H9 (cell line): ENCODE measurements around the gene TGFA. TPM values are rescaled to one million over a fixed set of nuclear protein-coding genes. Genes with fewer than 3 reads are reported as not detected.

ENCODE experiments used
- DNase-seq: peaks from one replicate; pipeline ENCODE4 v3.0.0-alpha.2; 2017
- H2AFZ ChIP-seq: one replicate; pipeline ENCODE4 v1.6.1; 2013; ENCODE audit warnings: mild to moderate bottlenecking, low read length, control low read depth, moderate library complexity
- H2AK5ac ChIP-seq: 2 replicates; pipeline ENCODE4 v1.6.1; 2013; ENCODE audit warnings: low read length, control low read depth, mixed read lengths; ENCODE audit not compliant: insufficient read length
- H2BK120ac ChIP-seq: one replicate; pipeline ENCODE4 v1.6.1; 2013; ENCODE audit warnings: low read depth, mild to moderate bottlenecking, low read length, control low read depth, inconsistent platforms; ENCODE audit not compliant: poor library complexity, severe bottlenecking
- H2BK12ac ChIP-seq: 2 replicates; pipeline ENCODE4 v1.6.1; 2013; ENCODE audit warnings: low read length, control low read depth, mixed read lengths, low read depth; ENCODE audit not compliant: insufficient read length
- H2BK15ac ChIP-seq: 2 replicates; pipeline ENCODE4 v1.6.1; 2013; ENCODE audit warnings: low read depth, low read length, control low read depth
- H2BK20ac ChIP-seq: one replicate; pipeline ENCODE4 v1.6.1; 2013; ENCODE audit warnings: low read depth, mild to moderate bottlenecking, low read length, control low read depth, inconsistent platforms; ENCODE audit not compliant: poor library complexity, severe bottlenecking
- H2BK5ac ChIP-seq: 2 replicates; pipeline ENCODE4 v1.6.1; 2013; ENCODE audit warnings: low read length, control low read depth, mixed read lengths; ENCODE audit not compliant: insufficient read length
- H3K14ac ChIP-seq: 2 replicates; pipeline ENCODE4 v1.6.1; 2013; ENCODE audit warnings: low read length, control low read depth; ENCODE audit not compliant: insufficient read depth
- H3K18ac ChIP-seq: 2 replicates; pipeline ENCODE4 v1.6.1; 2013; ENCODE audit warnings: low read depth, mild to moderate bottlenecking, mixed read lengths, low read length, control low read depth; ENCODE audit not compliant: insufficient read length
- H3K23ac ChIP-seq: 2 replicates; pipeline ENCODE4 v1.6.1; 2013; ENCODE audit warnings: low read length, control low read depth, mixed read lengths, low read depth; ENCODE audit not compliant: insufficient read length
- H3K23me2 ChIP-seq: 2 replicates; pipeline ENCODE4 v1.6.1; 2013; ENCODE audit warnings: low read depth, mild to moderate bottlenecking, mixed read lengths, low read length, control low read depth; ENCODE audit not compliant: insufficient read length, poor library complexity, severe bottlenecking
- H3K27ac ChIP-seq: 2 replicates; pipeline ENCODE4 v1.5.1; 2013; ENCODE audit warnings: low read length, control low read depth, mixed read lengths, low read depth; ENCODE audit not compliant: insufficient read length
- H3K27me3 ChIP-seq: 2 replicates; pipeline ENCODE4 v1.6.1; 2013; ENCODE audit warnings: low read length, control low read depth, inconsistent platforms; ENCODE audit not compliant: insufficient read depth
- H3K4ac ChIP-seq: 2 replicates; pipeline ENCODE4 v1.6.1; 2013; ENCODE audit warnings: low read depth, mild to moderate bottlenecking, control low read depth, inconsistent platforms, low read length, moderate library complexity
- H3K4me1 ChIP-seq: 2 replicates; pipeline ENCODE4 v1.6.1; 2013; ENCODE audit warnings: low read length, control low read depth, inconsistent platforms; ENCODE audit not compliant: insufficient read depth
- H3K4me2 ChIP-seq: 2 replicates; pipeline ENCODE4 v1.6.1; 2013; ENCODE audit warnings: low read length, control low read depth, mixed read lengths; ENCODE audit not compliant: insufficient read length, insufficient read depth
- H3K56ac ChIP-seq: 2 replicates; pipeline ENCODE4 v1.6.1; 2013; ENCODE audit warnings: low read depth, mild to moderate bottlenecking, mixed read lengths, low read length, control low read depth; ENCODE audit not compliant: insufficient read length
- H3K79me1 ChIP-seq: 2 replicates; pipeline ENCODE4 v1.6.1; 2013; ENCODE audit warnings: low read depth, mild to moderate bottlenecking, moderate library complexity, low read length, control low read depth, inconsistent platforms; ENCODE audit not compliant: insufficient read depth, poor library complexity, severe bottlenecking
- H3K79me2 ChIP-seq: 2 replicates; pipeline ENCODE4 v1.6.1; 2013; ENCODE audit warnings: low read length, control low read depth, inconsistent platforms; ENCODE audit not compliant: insufficient read depth
- H3K9ac ChIP-seq: 2 replicates; pipeline ENCODE4 v1.6.1; 2013; ENCODE audit warnings: low read length, control low read depth, mixed read lengths; ENCODE audit not compliant: insufficient read length; ENCODE audit errors: extremely low read depth
- H3K9me3 ChIP-seq: one replicate; pipeline ENCODE4 v1.6.1; 2013; ENCODE audit warnings: low read depth, low read length, inconsistent platforms; ENCODE audit not compliant: control insufficient read depth
- H3T11ph ChIP-seq: one replicate; pipeline ENCODE4 v1.6.1; 2013; ENCODE audit warnings: mild to moderate bottlenecking, low read length, control low read depth, inconsistent platforms
- H4K20me1 ChIP-seq: one replicate; pipeline ENCODE4 v1.6.1; 2013; ENCODE audit not compliant: control insufficient read depth, insufficient read length, insufficient read depth
- H4K5ac ChIP-seq: 2 replicates; pipeline ENCODE4 v1.6.1; 2013; ENCODE audit warnings: low read depth, mild to moderate bottlenecking, mixed read lengths, low read length, control low read depth; ENCODE audit not compliant: insufficient read length
- H4K8ac ChIP-seq: replicated peaks from 2 replicates; pipeline ENCODE4 v1.6.1; 2013; ENCODE audit warnings: low read length, control low read depth, mixed read lengths, low read depth; ENCODE audit not compliant: insufficient read length
- H4K91ac ChIP-seq: 2 replicates; pipeline ENCODE4 v1.6.1; 2013; ENCODE audit warnings: low read depth, mild to moderate bottlenecking, moderate library complexity, mixed read lengths, low read length, control low read depth; ENCODE audit not compliant: insufficient read length
- H3K27ac Mint-ChIP-seq, 3 experiments: 2 replicates in 2 of 3; 3 replicates in 1 of 3; pipeline ENCODE4 v1.8.0; 2020 to 2021; ENCODE audit warnings: mixed read lengths in 3 of 3, mild to moderate bottlenecking in 1 of 3, moderate library complexity in 1 of 3
- H3K27me3 Mint-ChIP-seq: 2 replicates; pipeline ENCODE4 v1.8.0; 2021; ENCODE audit warnings: low read depth, mild to moderate bottlenecking, moderate library complexity, mixed read lengths
- H3K36me3 Mint-ChIP-seq, 3 experiments: 2 replicates in 2 of 3; 3 replicates in 1 of 3; pipeline ENCODE4 v1.8.0; 2020 to 2021; ENCODE audit warnings: low read depth in 3 of 3, mixed read lengths in 3 of 3; ENCODE audit not compliant: insufficient read depth in 1 of 3
- H3K4me1 Mint-ChIP-seq, 2 experiments: 2 replicates each; pipeline ENCODE4 v1.8.0; 2020; ENCODE audit warnings: mixed read lengths in 2 of 2
- H3K4me3 Mint-ChIP-seq, 2 experiments: 2 replicates in 1 of 2; 3 replicates in 1 of 2; pipeline ENCODE4 v1.8.0; 2020 to 2021; ENCODE audit warnings: mild to moderate bottlenecking in 2 of 2, mixed read lengths in 2 of 2, moderate library complexity in 1 of 2
- H3K9me3 Mint-ChIP-seq, 2 experiments: 2 replicates in 1 of 2; 3 replicates in 1 of 2; pipeline ENCODE4 v1.8.0; 2020; ENCODE audit warnings: mild to moderate bottlenecking in 2 of 2, mixed read lengths in 2 of 2, moderate library complexity in 1 of 2
- CTCF ChIP-seq: fragments of 200-600 bp; sonication (generic); conservative IDR thresholded peaks from 3 replicates; pipeline ENCODE4 v1.8.0; 2021; ENCODE audit warnings: antibody characterized with exemption, mild to moderate bottlenecking
- WGBS: extraction: QIAGEN DNeasy Blood & Tissue Kit; methylation state at CpG from one replicate; pipeline ENCODE4 v1.1.7; 2013; ENCODE audit warnings: missing lambda C conversion rate, low lambda C conversion rate, mixed read lengths; ENCODE audit not compliant: insufficient read length; ENCODE audit errors: extremely low coverage; 5-methylcytosine and 5-hydroxymethylcytosine counted together
- total RNA-seq: library from RNA; stranded (reverse); gene quantifications from 2 replicates; pipeline ENCODE4 v1.2.1, GENCODE V29; 2021

The TGFA gene
- total RNA-seq, 1 experiment from 2014 or later = 3.3 TPM

GRCh38 chr2:70536517-70537055 lies 17.0 kb downstream of the TGFA start:
- H3K79me1 ChIP-seq = no peaks in the 10 kb centered on the region
- H3K9me3 ChIP-seq = no peaks in the 10 kb centered on the region
- no peak overlapping the region for H2AFZ ChIP-seq
- H2BK120ac ChIP-seq = no peak overlapping the region
- peaks cover 4 to 9% of the 10 kb centered on the region in 2 experiments; a peak in 3 of 4 replicates for H3K4me1 Mint-ChIP-seq
- no peak overlapping the region for H2AK5ac ChIP-seq
- DNase-seq = no peak
- H3K18ac ChIP-seq = no peak overlapping the region
- 0 out of 2 replicates have a peak, but pooled peaks cover 2% of the 10 kb centered on the region for H3K79me2 ChIP-seq
- H3K27ac Mint-ChIP-seq = no peak overlapping the region
- H3K23ac ChIP-seq = no peak overlapping the region
- H3K9ac ChIP-seq = no peak overlapping the region
- no peak for TF ChIP-seq CTCF
- no peaks in the 10 kb centered on the region for H3K27me3 Mint-ChIP-seq
- no peaks in the 10 kb centered on the region for H3K27me3 ChIP-seq
- no peaks in the 10 kb centered on the region for H4K20me1 ChIP-seq
- H3T11ph ChIP-seq = no peak overlapping the region
- H3K4me1 ChIP-seq = no peaks in the 10 kb centered on the region; the same call in 1 of the 2 replicates
- no peaks in the 10 kb centered on the region for H3K23me2 ChIP-seq
- WGBS = no CpG with 5 or more reads among the region's 2 CpGs
- no peak overlapping the region for H3K56ac ChIP-seq
- H4K8ac ChIP-seq = no peak overlapping the region
- H2BK20ac ChIP-seq = no peak overlapping the region
- no peak overlapping the region for H2BK15ac ChIP-seq
- H3K36me3 Mint-ChIP-seq = peaks cover 0 to 5% (median 0%) of the 10 kb centered on the region in 3 experiments; a peak in 3 of 7 replicates
- no peak overlapping the region for H2BK5ac ChIP-seq
- no peak overlapping the region for H4K5ac ChIP-seq
- H2BK12ac ChIP-seq = no peak overlapping the region
- H3K27ac ChIP-seq = no peak overlapping the region
- no peaks in the 10 kb centered on the region; a peak in 1 of 5 replicates for H3K9me3 Mint-ChIP-seq
- no peak overlapping the region for H3K4ac ChIP-seq
- no peak overlapping the region for H3K4me2 ChIP-seq
- H4K91ac ChIP-seq = no peak overlapping the region
- H3K14ac ChIP-seq = no peak overlapping the region
- no peak overlapping the region for H3K4me3 Mint-ChIP-seq
